Posterior cingulate gyrus (tissue), 11 donors: Measurements from ENCODE around the gene CHPF.

ENCODE experiments used
- DNase-seq, 10 donors: peaks; one replicate each; pipeline versions ENCODE4 v3.0.0 to v3.0.0-alpha.2; 2020 to 2021; ENCODE audit warnings: mixed read lengths in 3 of 10
- intact Hi-C: fragments of 100-400 bp; cut with DNase I; formaldehyde crosslinking; loops from one replicate; pipeline ENCODE4 v1.15.1; 2023

CHPF gene

GRCh38 chr2:219555956-219556355 is 12.3 kb upstream of the CHPF start:
- peak in 1 of 10 donors; percentile 71 for DNase-seq
- intact Hi-C loops = loop anchor here (5.0 kb wide), 1 partner anchor 81 kb away; no protein-coding TSS in a partner anchor

- intact Hi-C loops = no loop called here
- peak in 2 of 10 donors; percentile 76 to 83 for DNase-seq
These were observed 10.7 kb upstream of the CHPF start for GRCh38 chr2:219554350-219554749.

- peak in 1 of 10 donors; percentile 38 for DNase-seq
- intact Hi-C loops = no loop called here
These were observed 9.9 kb upstream of the CHPF start for GRCh38 chr2:219553463-219553963.

GRCh38 chr2:219553168-219553417 is 9.5 kb upstream of the CHPF start:
- DNase-seq = no peak
- intact Hi-C loops = no loop called here

GRCh38 chr2:219552382-219553167 is 9.0 kb upstream of the CHPF start:
- peak; percentile 73 to 99 (median 86) for DNase-seq
- intact Hi-C loops = no loop called here

GRCh38 chr2:219551441-219552381 is 8.1 kb upstream of the CHPF start:
- DNase-seq = peak in 3 of 10 donors; percentile 82 to 93 (median 87)
- intact Hi-C loops = no loop called here

- peak in 1 of 10 donors; percentile 57 for DNase-seq
- intact Hi-C loops = no loop called here
These were observed 6.0 kb upstream of the CHPF start for GRCh38 chr2:219549619-219550018.

- intact Hi-C loops = no loop called here
- peak in 1 of 10 donors; percentile 80 for DNase-seq
These were observed 5.4 kb upstream of the CHPF start for GRCh38 chr2:219548990-219549389.

- intact Hi-C loops = no loop called here
- peak in 2 of 10 donors; percentile 73 to 82 for DNase-seq
These were observed 4.0 kb upstream of the CHPF start for GRCh38 chr2:219547621-219548020.

GRCh38 chr2:219545943-219546352 is 2.3 kb upstream of the CHPF start:
- no peak for DNase-seq
- intact Hi-C loops = loop anchor here (2.0 kb wide), 1 partner anchor 51 kb away; the partner anchor contains the start of gene STK11IP

- intact Hi-C loops = loop anchor here (2.0 kb wide), 1 partner anchor 51 kb away; the partner anchor contains the start of gene STK11IP
- no peak for DNase-seq
These were observed 1.8 kb upstream of the CHPF start for GRCh38 chr2:219545295-219545942.

- intact Hi-C loops = loop anchor here (2.0 to 5.0 kb wide), 3 partner anchors 52 to 157 kb away; partner anchors contain the start of genes DNPEP and STK11IP
- DNase-seq = peak in 1 of 10 donors; percentile 53
These were observed 958 bp upstream of the CHPF start for GRCh38 chr2:219544567-219544966.

GRCh38 chr2:219542931-219543595 is 546 bp downstream of the CHPF start:
- DNase-seq = peak in 2 of 10 donors; percentile 91 to 92
- intact Hi-C loops = loop anchor here (5.0 kb wide), 2 partner anchors 144 to 156 kb away; partner anchors contain the start of gene DNPEP

GRCh38 chr2:219541611-219542180 is 1.9 kb downstream of the CHPF start:
- DNase-seq = peak; percentile 59 to 96 (median 80)

GRCh38 chr2:219540784-219541504 is 2.7 kb downstream of the CHPF start:
- intact Hi-C loops = loop anchor here (1.0 to 5.0 kb wide), 3 partner anchors 101 to 154 kb away; partner anchors contain the start of gene DNPEP
- DNase-seq = peak in 1 of 10 donors; percentile 64

More at GRCh38 chr2:219541611-219542180, 1.9 kb downstream of the CHPF start:
- intact Hi-C loops = loop anchor here (1.0 to 5.0 kb wide), 3 partner anchors 101 to 154 kb away; partner anchors contain the start of gene DNPEP

- intact Hi-C loops = loop anchor here (5.0 kb wide), 2 partner anchors 147 to 153 kb away; partner anchors contain the start of gene DNPEP
- peak in 1 of 10 donors; percentile 73 for DNase-seq
These were observed 3.5 kb downstream of the CHPF start for GRCh38 chr2:219539926-219540678.

- intact Hi-C loops = no loop called here
These were observed 4.4 kb downstream of the CHPF start for GRCh38 chr2:219538956-219539788.

More at GRCh38 chr2:219538956-219539788, 4.4 kb downstream of the CHPF start:
- peak in 2 of 10 donors; percentile 69 to 79 for DNase-seq
